Measurements from ENCODE around the gene INSIG2.

INSIG2 gene

DNA sequence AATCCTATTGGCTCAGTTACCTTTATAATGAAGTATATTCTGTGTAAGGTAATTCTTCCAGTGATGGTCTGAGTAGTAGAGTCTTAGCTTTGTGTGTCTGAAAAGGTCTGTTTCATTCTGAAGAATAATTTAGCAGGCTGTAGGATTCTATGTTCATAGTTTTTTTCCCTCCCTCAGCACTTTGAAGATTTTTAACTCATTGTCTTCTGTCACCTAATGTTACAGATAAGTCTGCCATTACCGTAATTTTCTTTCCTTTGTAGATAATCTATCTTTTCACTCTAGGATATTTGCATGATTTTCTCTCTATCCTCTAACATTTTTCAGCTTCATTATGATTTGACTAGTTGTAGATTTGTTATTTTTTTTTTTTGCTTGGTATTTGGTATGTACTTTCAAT, 22.7 kb downstream of the INSIG2 start:
- TF ChIP-seq, protein P1, sequence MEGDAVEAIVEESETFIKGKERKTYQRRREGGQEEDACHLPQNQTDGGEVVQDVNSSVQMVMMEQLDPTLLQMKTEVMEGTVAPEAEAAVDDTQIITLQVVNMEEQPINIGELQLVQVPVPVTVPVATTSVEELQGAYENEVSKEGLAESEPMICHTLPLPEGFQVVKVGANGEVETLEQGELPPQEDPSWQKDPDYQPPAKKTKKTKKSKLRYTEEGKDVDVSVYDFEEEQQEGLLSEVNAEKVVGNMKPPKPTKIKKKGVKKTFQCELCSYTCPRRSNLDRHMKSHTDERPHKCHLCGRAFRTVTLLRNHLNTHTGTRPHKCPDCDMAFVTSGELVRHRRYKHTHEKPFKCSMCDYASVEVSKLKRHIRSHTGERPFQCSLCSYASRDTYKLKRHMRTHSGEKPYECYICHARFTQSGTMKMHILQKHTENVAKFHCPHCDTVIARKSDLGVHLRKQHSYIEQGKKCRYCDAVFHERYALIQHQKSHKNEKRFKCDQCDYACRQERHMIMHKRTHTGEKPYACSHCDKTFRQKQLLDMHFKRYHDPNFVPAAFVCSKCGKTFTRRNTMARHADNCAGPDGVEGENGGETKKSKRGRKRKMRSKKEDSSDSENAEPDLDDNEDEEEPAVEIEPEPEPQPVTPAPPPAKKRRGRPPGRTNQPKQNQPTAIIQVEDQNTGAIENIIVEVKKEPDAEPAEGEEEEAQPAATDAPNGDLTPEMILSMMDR (IDR thresholded peaks at IDR 0.05; ENCODE audit: borderline replicate concordance, insufficient read depth, low read depth, low read length): no peak
- H3K4me3 ChIP-seq (ENCODE audit: low read depth, low read length): no peak overlapping the region

DNA sequence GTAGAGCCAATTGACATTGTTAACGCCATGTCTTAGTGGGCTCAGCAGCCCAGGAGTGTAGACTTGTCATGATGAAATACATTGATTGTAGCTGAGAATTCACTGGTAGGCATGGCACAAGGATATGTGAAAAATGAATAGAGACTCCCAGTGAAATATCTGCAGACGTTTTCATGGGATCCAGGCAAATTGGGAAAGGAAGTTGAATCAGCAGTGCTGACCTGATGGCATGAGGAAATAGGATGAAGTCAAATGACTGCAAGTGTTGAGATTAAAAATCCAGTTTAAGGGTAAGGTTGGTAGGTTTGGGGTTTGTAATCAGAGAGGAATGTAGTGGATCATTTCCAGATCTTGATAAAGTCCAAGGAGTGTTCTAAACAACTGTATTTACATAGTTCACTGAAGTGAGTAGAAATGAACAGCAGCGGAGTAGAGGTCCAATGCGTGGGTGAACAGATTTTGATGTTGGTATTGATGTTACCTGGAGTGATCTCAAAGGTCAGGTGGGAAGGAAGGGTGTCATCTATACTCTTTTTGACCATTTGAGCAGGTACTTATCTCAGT, 24.6 kb downstream of the INSIG2 start:
- H3K4me3 ChIP-seq (ENCODE audit: low read depth, low read length): no peak overlapping the region
- TF ChIP-seq, protein P1 (IDR thresholded peaks at IDR 0.05; ENCODE audit: borderline replicate concordance, insufficient read depth, low read depth, low read length): no peak

DNA sequence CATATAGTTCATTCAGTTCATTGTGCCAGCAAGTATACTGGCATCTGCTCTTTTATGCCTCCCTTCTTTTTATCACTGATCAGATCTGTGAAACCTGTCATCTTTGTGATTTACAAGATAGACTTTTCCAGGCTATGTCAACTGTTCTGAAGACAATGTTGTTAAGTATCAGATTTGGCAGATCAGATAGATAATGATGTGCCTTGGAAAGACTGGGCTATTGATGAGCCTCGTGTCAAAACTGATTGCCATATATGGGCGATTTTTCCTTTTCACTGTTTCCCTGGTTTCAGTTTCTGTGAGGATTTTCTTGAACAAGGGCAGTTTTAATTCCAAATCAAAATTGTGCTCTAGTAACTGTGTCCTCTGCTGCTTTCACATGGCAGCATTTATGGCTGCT, 26.6 kb downstream of the INSIG2 start:
- TF ChIP-seq, protein P1 (IDR thresholded peaks at IDR 0.05; ENCODE audit: borderline replicate concordance, insufficient read depth, low read depth, low read length): no peak
- no peak overlapping the region for H3K4me3 ChIP-seq (ENCODE audit: low read depth, low read length)

DNA sequence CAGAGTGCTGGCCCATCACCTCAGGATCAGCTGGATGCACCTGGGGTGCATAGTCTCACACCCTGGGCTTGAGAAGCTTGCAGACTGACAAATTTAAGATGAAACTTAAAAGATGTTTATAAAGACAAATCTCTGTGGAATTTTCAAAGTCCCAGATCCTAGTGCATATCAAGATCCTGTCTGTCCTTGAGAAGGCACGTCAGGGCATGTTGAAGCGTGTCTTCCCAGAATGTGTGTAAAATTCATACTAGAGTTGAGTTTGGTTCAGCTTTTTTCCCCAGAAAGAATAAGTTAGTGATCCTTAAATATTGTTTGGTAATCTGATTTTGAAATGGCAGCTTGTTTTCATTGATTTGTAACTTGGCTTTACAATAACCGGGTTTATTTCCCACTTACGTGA, 27.5 kb downstream of the INSIG2 start:
- H3K4me3 ChIP-seq (ENCODE audit: low read depth, low read length): no peak overlapping the region
- TF ChIP-seq, protein P1 (IDR thresholded peaks at IDR 0.05; ENCODE audit: borderline replicate concordance, insufficient read depth, low read depth, low read length): no peak

DNA sequence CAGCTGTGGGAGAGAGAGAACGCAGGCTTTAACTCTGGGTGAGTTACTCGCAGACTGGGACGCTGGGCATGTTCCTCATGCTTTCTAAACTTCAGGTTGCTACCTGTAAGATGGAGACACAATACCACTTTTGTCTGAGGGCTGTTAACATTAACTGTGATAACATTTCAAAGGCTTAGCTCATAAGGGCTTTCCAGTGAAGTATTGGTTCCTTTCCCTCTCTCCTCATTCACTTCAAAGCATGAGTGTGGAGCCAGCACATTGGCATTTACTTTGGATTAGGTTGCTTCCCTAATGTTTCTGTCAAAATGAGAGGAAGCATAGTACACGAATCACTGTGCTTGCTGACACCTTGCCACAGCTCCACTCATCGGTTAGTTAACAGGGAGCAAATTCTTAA, 30.2 kb downstream of the INSIG2 start:
- H3K4me3 ChIP-seq (ENCODE audit: low read depth, low read length): no peak overlapping the region
- TF ChIP-seq, protein P1 (IDR thresholded peaks at IDR 0.05; ENCODE audit: borderline replicate concordance, insufficient read depth, low read depth, low read length): no peak

DNA sequence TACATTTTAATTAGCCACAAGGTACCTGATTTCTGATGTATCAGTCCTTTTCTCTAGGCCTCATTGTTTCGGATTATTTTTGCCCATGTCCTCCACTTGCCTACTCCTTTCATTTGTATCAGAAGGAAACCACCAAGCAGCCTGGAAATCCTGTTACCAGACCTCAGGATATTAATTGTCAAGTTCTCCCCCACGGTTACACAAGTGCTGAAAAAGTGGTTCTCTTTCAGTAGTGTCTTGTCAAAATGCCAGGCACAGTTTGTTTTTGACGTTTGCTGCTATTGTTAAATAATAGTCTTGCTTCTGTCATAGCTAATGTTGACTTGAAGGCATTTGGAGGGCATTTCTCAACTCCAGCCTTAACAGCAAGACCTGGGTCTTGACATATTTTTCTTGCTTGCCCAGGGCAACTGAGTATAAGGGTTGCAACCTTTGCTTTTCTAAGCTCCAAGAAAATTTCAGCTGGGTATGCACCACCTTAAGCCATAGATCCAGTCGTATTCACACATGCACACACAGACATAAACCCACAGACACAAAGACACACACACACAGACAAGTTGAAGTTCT, 31.0 kb downstream of the INSIG2 start:
- TF ChIP-seq, protein P1 (IDR thresholded peaks at IDR 0.05; ENCODE audit: borderline replicate concordance, insufficient read depth, low read depth, low read length): no peak
- H3K4me3 ChIP-seq (ENCODE audit: low read depth, low read length): no peak overlapping the region

DNA sequence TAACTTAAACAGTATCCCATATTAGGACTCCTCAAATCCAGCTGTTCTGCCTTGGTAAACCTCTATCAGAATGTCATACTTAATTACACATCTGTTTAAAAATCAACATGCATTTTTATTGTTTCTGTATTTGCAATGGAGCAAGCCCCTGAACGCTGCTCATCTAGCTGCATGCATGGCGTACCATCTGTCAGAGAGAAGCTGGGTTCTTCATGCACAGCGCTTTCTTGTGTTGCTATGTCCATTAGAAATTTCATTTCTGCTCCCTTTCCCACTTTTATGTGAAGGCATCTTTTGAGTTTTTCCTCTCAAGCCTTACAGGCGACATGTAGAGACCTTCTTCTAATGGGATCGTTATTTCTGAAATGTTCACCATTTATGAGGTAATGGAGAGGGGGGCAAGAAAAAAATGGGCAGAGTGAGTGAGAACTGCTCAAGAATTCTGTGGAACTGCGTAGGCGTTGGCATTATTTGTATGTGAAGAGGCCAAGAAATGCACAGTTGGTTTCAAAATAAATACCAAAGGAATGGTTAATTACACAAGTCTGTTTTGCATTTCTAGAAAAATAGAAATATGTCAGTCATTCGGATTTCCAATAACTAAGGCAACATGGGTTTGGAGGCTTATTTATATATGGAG, 31.6 kb downstream of the INSIG2 start:
- no peak overlapping the region for H3K4me3 ChIP-seq (ENCODE audit: low read depth, low read length)
- TF ChIP-seq, protein P1 (IDR thresholded peaks at IDR 0.05; ENCODE audit: borderline replicate concordance, insufficient read depth, low read depth, low read length): no peak
